Measurements from ENCODE around the gene BABAM2. TPM values are rescaled to one million over a fixed set of nuclear protein-coding genes. Genes with fewer than 3 reads are reported as not detected.

Gene BABAM2
- total RNA-seq, 2 experiments from 2014 or later: 19.7 to 33.2 TPM

GRCh38 chr2:27891673-27892105 is 1.2 kb downstream of the BABAM2 start:
- Histone ChIP-seq H2AFZ (ENCODE audit: low read length) (peak overlapping the region; percentile 94; the same call in 1 of the 2 replicates), H3K9me3 (ENCODE audit: low read length) (no peaks in the 10 kb centered on the region), H3K4me3 (ENCODE audit: low read depth, low read length, poor library complexity, severe bottlenecking) (peak overlapping the region; percentile 89), H3K36me3 (ENCODE audit: insufficient read depth, low read length) (peaks cover 5% of the 10 kb centered on the region), H3K4me1 (ENCODE audit: insufficient read depth, low read length, poor library complexity, severe bottlenecking) (peaks cover 36% of the 10 kb centered on the region), H3K79me2 (ENCODE audit: insufficient read depth, low read depth, low read length) (peaks cover 12% of the 10 kb centered on the region; the same call in 1 of the 2 replicates), H3K27ac (ENCODE audit: low read depth, low read length, poor library complexity, severe bottlenecking) (no peak overlapping the region), H4K20me1 (ENCODE audit: insufficient read depth, low read length) (no peaks in the 10 kb centered on the region), H3K4me2 (ENCODE audit: low read length) (peak overlapping the region; percentile 77), H3K9me2 (ENCODE audit: insufficient read depth, low read length) (no peaks in the 10 kb centered on the region)
- BruUV-seq (replicated peaks): no TSS peak
- ChIA-PET POLR2A (no interaction called here), CTCF (ENCODE audit: unreplicated experiment) (no interaction called here)
- DNase-seq (ENCODE audit: low spot score): no peak
- TF ChIP-seq EZH2phosphoT487 (IDR thresholded peaks at IDR 0.05; ENCODE audit: borderline replicate concordance, low read depth, low read length) (no peak), CTCF (conservative IDR thresholded peaks at IDR 0.05; ENCODE audit: low read length) (no peak)
- intact Hi-C loops (cut with micrococcal nuclease; ENCODE audit: unreplicated experiment): loop anchor here (2.0 to 10.0 kb wide), 4 partner anchors 119 to 1857 kb away; partner anchors contain the start of genes FOSL2, MRPL33, PPP1CB and RAB10

DNA sequence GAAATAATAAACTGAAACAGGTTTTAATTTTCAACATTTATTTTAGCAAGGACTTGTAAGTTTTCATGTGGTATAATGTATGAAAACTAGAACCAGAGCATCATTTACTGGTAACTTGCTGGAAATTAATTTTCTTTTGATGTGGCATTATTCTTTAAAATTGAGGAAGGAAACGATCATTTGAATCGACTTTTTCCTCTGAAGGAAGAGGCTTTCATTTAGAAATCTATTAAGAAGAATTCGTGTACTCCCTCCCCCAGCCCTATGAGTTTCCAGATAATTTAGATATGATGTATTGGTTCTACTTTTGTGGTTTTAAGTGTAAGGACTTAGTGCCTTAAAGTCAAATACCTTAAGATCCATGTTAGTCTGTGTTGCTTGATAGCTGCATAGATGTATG is 2.5 kb downstream of the BABAM2 start:
- no peak overlapping the region for H2AFZ ChIP-seq (ENCODE audit: low read length)
- no peak overlapping the region for H3K27ac ChIP-seq (ENCODE audit: low read depth, low read length, poor library complexity, severe bottlenecking)
- ChIA-PET CTCF (ENCODE audit: unreplicated experiment) (no interaction called here), POLR2A (interaction anchor here (0.6 to 1.0 kb wide), 3 partner anchors 17 to 519 kb away, joined by 3 to 4 read pairs (median 3); no protein-coding TSS in a partner anchor)
- intact Hi-C loops (cut with micrococcal nuclease; ENCODE audit: unreplicated experiment): loop anchor here (5.0 to 10.0 kb wide), 3 partner anchors 121 to 1858 kb away; partner anchors contain the start of genes MRPL33, PPP1CB and RAB10
- no peak for TF ChIP-seq CTCF (conservative IDR thresholded peaks at IDR 0.05; ENCODE audit: low read length)
- no peak for TF ChIP-seq EZH2phosphoT487 (IDR thresholded peaks at IDR 0.05; ENCODE audit: borderline replicate concordance, low read depth, low read length)
- no peaks in the 10 kb centered on the region for H3K9me2 ChIP-seq (ENCODE audit: insufficient read depth, low read length)
- DNase-seq (ENCODE audit: low spot score): no peak
- H3K4me3 ChIP-seq (ENCODE audit: low read depth, low read length, poor library complexity, severe bottlenecking): no peak overlapping the region
- H4K20me1 ChIP-seq (ENCODE audit: insufficient read depth, low read length): no peaks in the 10 kb centered on the region
- H3K4me2 ChIP-seq (ENCODE audit: low read length): peak overlapping the region; percentile 16
- BruUV-seq (replicated peaks): no TSS peak
- H3K4me1 ChIP-seq (ENCODE audit: insufficient read depth, low read length, poor library complexity, severe bottlenecking): peaks cover 31% of the 10 kb centered on the region
- no peaks in the 10 kb centered on the region for H3K9me3 ChIP-seq (ENCODE audit: low read length)
- peaks cover 10% of the 10 kb centered on the region for H3K36me3 ChIP-seq (ENCODE audit: insufficient read depth, low read length)
- peaks cover 12% of the 10 kb centered on the region; the same call in 1 of the 2 replicates for H3K79me2 ChIP-seq (ENCODE audit: insufficient read depth, low read depth, low read length)

GRCh38 chr2:27897717-27898116 is 7.2 kb downstream of the BABAM2 start:
- H3K36me3 ChIP-seq (ENCODE audit: insufficient read depth, low read length): peaks cover 13% of the 10 kb centered on the region
- no peaks in the 10 kb centered on the region for H3K9me3 ChIP-seq (ENCODE audit: low read length)
- ChIA-PET CTCF (ENCODE audit: unreplicated experiment) (no interaction called here), POLR2A (no interaction called here)
- H3K27ac ChIP-seq (ENCODE audit: low read depth, low read length, poor library complexity, severe bottlenecking): no peak overlapping the region
- BruUV-seq (replicated peaks): no TSS peak
- H3K9me2 ChIP-seq (ENCODE audit: insufficient read depth, low read length): no peaks in the 10 kb centered on the region
- no peak for TF ChIP-seq CTCF (conservative IDR thresholded peaks at IDR 0.05; ENCODE audit: low read length)
- TF ChIP-seq EZH2phosphoT487 (IDR thresholded peaks at IDR 0.05; ENCODE audit: borderline replicate concordance, low read depth, low read length): no peak
- no peaks in the 10 kb centered on the region for H3K79me2 ChIP-seq (ENCODE audit: insufficient read depth, low read depth, low read length)
- no peak for DNase-seq (ENCODE audit: low spot score)
- no peak overlapping the region for H3K4me3 ChIP-seq (ENCODE audit: low read depth, low read length, poor library complexity, severe bottlenecking)
- H3K4me2 ChIP-seq (ENCODE audit: low read length): no peak overlapping the region
- H3K4me1 ChIP-seq (ENCODE audit: insufficient read depth, low read length, poor library complexity, severe bottlenecking): peaks cover 5% of the 10 kb centered on the region
- no peaks in the 10 kb centered on the region for H4K20me1 ChIP-seq (ENCODE audit: insufficient read depth, low read length)
- H2AFZ ChIP-seq (ENCODE audit: low read length): no peak overlapping the region
- intact Hi-C loops (cut with micrococcal nuclease; ENCODE audit: unreplicated experiment): loop anchor here (10.0 kb wide), 2 partner anchors 857 to 1863 kb away; partner anchors contain the start of genes PPP1CB and RAB10
